Fibroblast of pulmonary artery (primary cell): ENCODE data around the gene F8A1.
"Not testable (repeated sequence)": the region's sequence is repeated elsewhere in the genome, so short reads cannot be mapped to it uniquely, and the experiment has no call there.

Experiments
- DNase-seq: peaks from one replicate; pipeline ENCODE4 v3.0.0-alpha.2; 2010; ENCODE audit warnings: low read depth
- H3K4me3 ChIP-seq: replicated peaks from 2 replicates; pipeline ENCODE4 v1.5.1; 2011; ENCODE audit warnings: low read depth, mild to moderate bottlenecking, control low read depth, low read length, moderate library complexity
- TF ChIP-seq, protein P1 (sequence below): IDR thresholded peaks from 2 replicates; pipeline ENCODE4 v1.5.1; 2011; ENCODE audit warnings: mild to moderate bottlenecking, control low read depth, low read length, inconsistent platforms; ENCODE audit errors: missing control alignments

Gene F8A1

DNA sequence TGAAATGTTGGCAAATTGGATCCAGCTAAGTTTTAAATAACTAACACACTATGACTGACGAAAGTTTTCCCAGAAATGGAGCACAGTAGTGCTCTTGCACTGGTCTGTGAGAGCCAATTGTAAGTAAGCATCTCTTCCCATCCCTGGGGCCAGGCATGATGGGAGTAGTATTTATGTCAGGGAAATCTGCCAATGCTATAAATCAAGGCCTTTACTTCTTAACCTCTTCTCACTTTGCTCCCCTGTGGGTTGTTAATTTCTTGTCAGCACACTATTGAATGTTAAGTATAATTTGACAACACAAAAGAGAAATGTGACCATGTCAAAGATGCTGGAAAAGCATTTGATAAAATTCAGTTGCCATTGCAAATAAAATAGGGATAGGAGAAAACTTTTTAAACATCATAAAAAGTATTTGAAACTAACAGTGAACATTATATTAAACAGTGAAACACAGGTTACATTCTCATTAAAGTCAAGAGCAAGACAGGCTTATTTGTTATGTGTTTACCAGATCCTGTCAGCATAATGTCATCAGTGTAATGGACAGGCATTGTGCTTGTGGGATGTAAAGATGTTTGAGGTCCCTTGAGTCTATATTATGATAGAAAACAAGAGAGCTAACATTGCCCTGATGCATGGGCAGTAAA is 5.0 kb downstream of the F8A1 start:
- TF ChIP-seq, protein P1, sequence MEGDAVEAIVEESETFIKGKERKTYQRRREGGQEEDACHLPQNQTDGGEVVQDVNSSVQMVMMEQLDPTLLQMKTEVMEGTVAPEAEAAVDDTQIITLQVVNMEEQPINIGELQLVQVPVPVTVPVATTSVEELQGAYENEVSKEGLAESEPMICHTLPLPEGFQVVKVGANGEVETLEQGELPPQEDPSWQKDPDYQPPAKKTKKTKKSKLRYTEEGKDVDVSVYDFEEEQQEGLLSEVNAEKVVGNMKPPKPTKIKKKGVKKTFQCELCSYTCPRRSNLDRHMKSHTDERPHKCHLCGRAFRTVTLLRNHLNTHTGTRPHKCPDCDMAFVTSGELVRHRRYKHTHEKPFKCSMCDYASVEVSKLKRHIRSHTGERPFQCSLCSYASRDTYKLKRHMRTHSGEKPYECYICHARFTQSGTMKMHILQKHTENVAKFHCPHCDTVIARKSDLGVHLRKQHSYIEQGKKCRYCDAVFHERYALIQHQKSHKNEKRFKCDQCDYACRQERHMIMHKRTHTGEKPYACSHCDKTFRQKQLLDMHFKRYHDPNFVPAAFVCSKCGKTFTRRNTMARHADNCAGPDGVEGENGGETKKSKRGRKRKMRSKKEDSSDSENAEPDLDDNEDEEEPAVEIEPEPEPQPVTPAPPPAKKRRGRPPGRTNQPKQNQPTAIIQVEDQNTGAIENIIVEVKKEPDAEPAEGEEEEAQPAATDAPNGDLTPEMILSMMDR, result no peak
- DNase-seq, result no peak
- no peak overlapping the region for H3K4me3 ChIP-seq

DNA sequence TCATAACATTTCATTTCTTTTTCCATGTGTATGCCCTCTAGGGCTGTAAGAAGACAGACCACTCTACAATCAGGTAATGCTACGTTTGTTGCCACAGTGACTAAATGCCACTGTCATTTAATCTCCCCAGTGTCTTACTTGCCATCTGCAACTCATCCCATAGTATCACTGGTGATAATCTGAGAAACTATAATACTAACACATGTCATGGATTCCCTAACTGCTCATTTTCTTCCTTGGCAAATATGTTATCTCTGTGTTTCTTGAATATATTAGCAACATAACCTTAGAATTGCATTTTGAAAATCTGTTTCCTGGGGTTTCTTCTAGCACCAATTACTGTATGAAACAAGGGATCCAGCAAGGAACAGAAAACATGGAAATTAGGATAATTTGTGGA is 6.1 kb downstream of the F8A1 start:
- TF ChIP-seq, protein P1, result no peak
- no peak overlapping the region for H3K4me3 ChIP-seq
- DNase-seq, result no peak

- no peak for DNase-seq
- no peak overlapping the region for H3K4me3 ChIP-seq
- TF ChIP-seq, protein P1, result no peak
These were observed 14.2 kb downstream of the F8A1 start for GRCh38 chrX:154900323-154900722.

GRCh38 chrX:154902408-154902807 is 16.3 kb downstream of the F8A1 start:
- no peak overlapping the region for H3K4me3 ChIP-seq
- TF ChIP-seq, protein P1, result no peak
- DNase-seq, result no peak

DNA sequence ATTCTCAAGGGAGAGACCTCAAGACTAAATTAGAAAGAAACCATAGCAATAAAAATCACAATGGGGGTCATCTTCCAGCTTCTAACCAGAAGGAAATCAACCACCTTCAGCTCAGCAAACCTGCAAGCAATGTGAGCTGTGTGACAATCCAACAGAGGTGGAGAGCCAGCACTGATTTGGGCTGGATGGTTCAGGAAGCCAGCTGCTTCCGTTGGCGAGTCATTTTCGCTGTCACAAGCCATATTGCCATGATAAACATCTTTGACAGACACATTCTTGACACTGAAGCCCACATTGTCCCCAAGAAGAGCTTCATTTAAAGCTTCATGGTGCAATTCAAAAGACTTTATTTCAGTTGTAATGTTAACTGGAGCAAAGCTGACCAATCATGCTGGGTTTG is 22.7 kb downstream of the F8A1 start:
- TF ChIP-seq, protein P1, result no peak
- no peak overlapping the region for H3K4me3 ChIP-seq
- DNase-seq, result no peak

DNA sequence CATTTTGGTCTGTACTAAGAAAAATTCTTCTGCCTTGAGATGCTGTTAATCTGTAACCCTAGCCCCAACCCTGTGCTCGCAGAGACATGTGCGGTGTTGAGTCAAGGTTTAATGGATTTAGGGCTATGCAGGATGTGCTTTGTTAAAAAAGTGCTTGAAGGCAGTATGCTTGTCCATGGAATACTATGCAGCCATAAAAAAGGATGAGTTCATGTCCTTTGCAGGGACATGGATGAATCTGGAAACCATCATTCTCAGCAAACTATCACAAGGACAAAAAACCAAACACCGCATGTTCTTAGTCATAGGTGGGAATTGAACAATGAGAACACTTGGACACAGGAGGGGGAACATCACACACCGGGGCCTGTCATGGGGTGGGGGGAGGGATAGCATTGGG is 23.9 kb downstream of the F8A1 start:
- H3K4me3 ChIP-seq, DNase-seq: not testable (repeated sequence)

DNA sequence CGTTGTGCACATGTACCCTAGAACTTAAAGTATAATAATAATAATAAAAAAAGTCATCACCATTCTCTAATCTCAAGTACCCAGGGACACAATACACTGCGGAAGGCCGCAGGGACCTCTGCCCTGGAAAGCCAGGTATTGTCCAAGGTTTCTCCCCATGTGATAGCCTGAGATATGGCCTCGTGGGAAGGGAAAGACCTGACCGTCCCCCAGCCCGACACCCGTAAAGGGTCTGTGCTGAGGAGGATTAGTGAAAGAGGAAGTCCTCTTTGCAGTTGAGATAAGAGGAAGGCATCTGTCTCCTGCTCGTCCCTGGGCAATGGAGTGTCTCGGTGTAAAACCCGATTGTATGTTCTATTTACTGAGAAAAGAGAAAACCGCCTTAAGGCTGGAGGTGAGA is 24.4 kb downstream of the F8A1 start:
- DNase-seq, H3K4me3 ChIP-seq: not testable (repeated sequence)

GRCh38 chrX:154914052-154914451 is 27.9 kb downstream of the F8A1 start:
- DNase-seq, result no peak
- TF ChIP-seq, protein P1, result no peak
- no peak overlapping the region for H3K4me3 ChIP-seq
